H1 (cell line): ENCODE measurements around the gene PHKG2. TPM values are rescaled to one million over a fixed set of nuclear protein-coding genes. Genes with fewer than 3 reads are reported as not detected.

ENCODE experiments used
- CTCF ChIA-PET: fragments of 300-600 bp; sonication (Branson Sonifier 250); formaldehyde crosslinking; loops from one replicate; lab custom pipeline; 2021; ENCODE audit not compliant: partially characterized antibody; lab: Charles Lee
- POLR2A ChIA-PET: fragments of 300-600 bp; sonication (Branson Sonifier 250); formaldehyde crosslinking; loops from one replicate; lab custom pipeline; 2021; ENCODE audit warnings: inconsistent platforms; ENCODE audit not compliant: partially characterized antibody; lab: Charles Lee
- DNase-seq, 2 experiments: peaks; one replicate each; pipeline versions ENCODE4 v3.0.0 to v3.0.0-alpha.2; 2010 to 2022; ENCODE audit warnings: low spot score in 2 of 2, low read depth in 1 of 2, mixed read lengths in 1 of 2
- FAIRE-seq: peaks from 2 replicates; lab custom pipeline; 2011; peaks lifted over from hg19 to GRCh38; lab: Jason Lieb, UNC
- H2AFZ ChIP-seq: 2 replicates; pipeline ENCODE4 v1.8.1; 2012; ENCODE audit warnings: low read length, inconsistent platforms
- H2AK5ac ChIP-seq: 2 replicates; pipeline ENCODE4 v1.6.1; 2013; ENCODE audit warnings: low read depth, low read length
- H2BK120ac ChIP-seq: replicated peaks from 2 replicates; pipeline ENCODE3; 2013; ENCODE audit warnings: low read depth, low read length, inconsistent platforms
- H2BK12ac ChIP-seq: 2 replicates; pipeline ENCODE4 v1.6.1; 2013; ENCODE audit warnings: low read depth, low read length
- H2BK15ac ChIP-seq: 2 replicates; pipeline ENCODE4 v1.6.1; 2013; ENCODE audit warnings: low read length
- H2BK20ac ChIP-seq: 2 replicates; pipeline ENCODE4 v1.6.1; 2013; ENCODE audit warnings: low read length
- H2BK5ac ChIP-seq: 2 replicates; pipeline ENCODE4 v1.6.1; 2013; ENCODE audit warnings: low read depth, low read length
- H3K14ac ChIP-seq: 2 replicates; pipeline ENCODE4 v1.6.1; 2013; ENCODE audit warnings: inconsistent platforms; ENCODE audit not compliant: insufficient read length
- H3K18ac ChIP-seq: 2 replicates; pipeline ENCODE4 v1.6.1; 2013; ENCODE audit warnings: low read length; ENCODE audit errors: extremely low read depth
- H3K23ac ChIP-seq: 2 replicates; pipeline ENCODE4 v1.6.1; 2013; ENCODE audit warnings: inconsistent platforms; ENCODE audit not compliant: insufficient read length
- H3K23me2 ChIP-seq: 2 replicates; pipeline ENCODE4 v1.6.1; 2013; ENCODE audit warnings: low read depth, low read length
- H3K27ac ChIP-seq: 2 replicates; pipeline ENCODE4 v1.6.1; 2011; ENCODE audit warnings: low read depth, low read length, inconsistent platforms
- H3K27me3 ChIP-seq, 4 experiments: replicated peaks in 1 of 4; 1 replicate in 1 of 4; 2 replicates in 3 of 4; pipeline versions ENCODE4 v1.6.1 to v1.8.1; 2011 to 2013; ENCODE audit warnings: low read length in 3 of 4, mild to moderate bottlenecking in 3 of 4, inconsistent platforms in 2 of 4, mixed read lengths in 2 of 4, moderate library complexity in 1 of 4; ENCODE audit not compliant: control insufficient read depth in 3 of 4, insufficient read depth in 3 of 4; ENCODE audit errors: extremely low read depth in 1 of 4
- H3K36me3 ChIP-seq, 4 experiments: 2 replicates each; pipeline versions ENCODE4 v1.6.1 to v1.8.1; 2011 to 2013; ENCODE audit warnings: mild to moderate bottlenecking in 4 of 4, low read length in 3 of 4, moderate library complexity in 2 of 4, control low read depth in 1 of 4, inconsistent platforms in 1 of 4; ENCODE audit not compliant: insufficient read depth in 4 of 4, control insufficient read depth in 2 of 4
- H3K4ac ChIP-seq: replicated peaks from 2 replicates; pipeline ENCODE3; 2013; ENCODE audit warnings: low read length, low read depth, mixed read lengths, inconsistent platforms; ENCODE audit not compliant: insufficient read length
- H3K4me1 ChIP-seq, 4 experiments: replicated peaks in 1 of 4; 1 replicate in 1 of 4; 2 replicates in 3 of 4; pipeline versions ENCODE4 v1.6.1 to v1.8.1; 2011 to 2013; ENCODE audit warnings: low read length in 3 of 4, inconsistent platforms in 2 of 4, mixed read lengths in 1 of 4; ENCODE audit not compliant: insufficient read depth in 4 of 4, control insufficient read depth in 3 of 4
- H3K4me2 ChIP-seq, 2 experiments: 2 replicates each; pipeline versions ENCODE4 v1.6.1 to v1.8.1; 2011 to 2013; ENCODE audit warnings: low read depth in 2 of 2, low read length in 2 of 2, control low read depth in 1 of 2, inconsistent platforms in 1 of 2, mild to moderate bottlenecking in 1 of 2; ENCODE audit not compliant: insufficient read depth in 1 of 2
- H3K4me3 ChIP-seq, 4 experiments: fragments of 200-600, 300-600 bp in 1 of 4; sonication (generic), shearing (Covaris generic), sonication (Bioruptor Twin) in 1 of 4; 2 replicates each; pipeline versions ENCODE4 v1.5.1 to v1.8.1; 2011 to 2016; ENCODE audit warnings: low read length in 4 of 4, low read depth in 3 of 4, control low read depth in 2 of 4, inconsistent platforms in 2 of 4, mild to moderate bottlenecking in 2 of 4, mixed read lengths in 1 of 4, moderate library complexity in 1 of 4; ENCODE audit not compliant: insufficient read depth in 2 of 4; ENCODE audit errors: extremely low read depth in 1 of 4
- H3K56ac ChIP-seq: replicated peaks from 2 replicates; pipeline ENCODE3; 2013; ENCODE audit warnings: low read depth, mild to moderate bottlenecking, mixed read lengths, low read length, inconsistent platforms; ENCODE audit not compliant: insufficient read length
- H3K79me1 ChIP-seq: 2 replicates; pipeline ENCODE4 v1.6.1; 2013; ENCODE audit warnings: low read depth, low read length, control low read depth
- H3K79me2 ChIP-seq, 2 experiments: 2 replicates each; pipeline versions ENCODE4 v1.6.1 to v1.8.1; 2012 to 2013; ENCODE audit warnings: low read length in 2 of 2, mild to moderate bottlenecking in 2 of 2, inconsistent platforms in 1 of 2; ENCODE audit not compliant: insufficient read depth in 2 of 2, control insufficient read depth in 1 of 2
- H3K9ac ChIP-seq, 4 experiments: replicated peaks in 1 of 4; 1 replicate in 1 of 4; 2 replicates in 3 of 4; pipeline versions ENCODE4 v1.6.1 to v1.8.1; 2011 to 2013; ENCODE audit warnings: low read depth in 3 of 4, low read length in 3 of 4, control low read depth in 2 of 4, mild to moderate bottlenecking in 2 of 4, moderate library complexity in 2 of 4, inconsistent platforms in 1 of 4; ENCODE audit errors: extremely low read depth in 1 of 4
- H3K9me3 ChIP-seq, 2 experiments: 2 replicates each; pipeline versions ENCODE4 v1.6.1 to v1.8.1; 2012 to 2013; ENCODE audit warnings: mild to moderate bottlenecking in 2 of 2, moderate library complexity in 2 of 2, control low read depth in 1 of 2, inconsistent platforms in 1 of 2, low read depth in 1 of 2, low read length in 1 of 2, mixed read lengths in 1 of 2; ENCODE audit not compliant: insufficient read depth in 2 of 2
- H4K20me1 ChIP-seq, 2 experiments: replicated peaks in 1 of 2; 2 replicates each; pipeline versions ENCODE3 to v1.8.1; 2011 to 2013; ENCODE audit warnings: inconsistent platforms in 2 of 2, low read length in 2 of 2, mild to moderate bottlenecking in 1 of 2; ENCODE audit not compliant: insufficient read depth in 2 of 2, control insufficient read depth in 1 of 2
- H4K5ac ChIP-seq: 2 replicates; pipeline ENCODE4 v1.6.1; 2013; ENCODE audit warnings: low read length, low read depth, mixed read lengths, inconsistent platforms; ENCODE audit not compliant: insufficient read length
- H4K8ac ChIP-seq: 2 replicates; pipeline ENCODE4 v1.8.0; 2013; ENCODE audit warnings: mild to moderate bottlenecking, moderate library complexity, low read length, inconsistent platforms; ENCODE audit not compliant: insufficient read depth; ENCODE audit errors: extremely low read depth
- H4K91ac ChIP-seq: replicated peaks from 2 replicates; pipeline ENCODE3; 2013; ENCODE audit warnings: low read length, mixed read lengths, inconsistent platforms; ENCODE audit not compliant: insufficient read length
- NRF1 ChIP-seq: IDR thresholded peaks from 2 replicates; pipeline ENCODE4 v1.6.1; 2011; ENCODE audit warnings: mild to moderate bottlenecking, low read depth, low read length, improper control_type of control experiment
- SAP30 ChIP-seq: fragments of 300-600 bp; sonication (generic); IDR thresholded peaks from 2 replicates; pipeline ENCODE4 v1.7.1; 2012; ENCODE audit warnings: low read length, moderate library complexity, mild to moderate bottlenecking, inconsistent platforms; ENCODE audit not compliant: insufficient read depth, insufficient replicate concordance
- SIN3A ChIP-seq, 2 experiments: IDR thresholded peaks in 1 of 2; conservative IDR thresholded peaks in 1 of 2; 2 replicates each; pipeline ENCODE4 v1.6.1; 2011 to 2012; ENCODE audit warnings: low read length in 2 of 2, improper control_type of control experiment in 1 of 2, low read depth in 1 of 2, mild to moderate bottlenecking in 1 of 2
- WGBS, 2 experiments: shearing (Covaris generic) in 1 of 2; methylation state at CpG; one replicate each; pipeline versions ENCODE4 v1.1.6 to v1.1.7; 2013 to 2015; ENCODE audit warnings: low lambda C conversion rate in 2 of 2, mixed read lengths in 2 of 2, inconsistent platforms in 1 of 2, low coverage in 1 of 2, missing lambda C conversion rate in 1 of 2; ENCODE audit not compliant: insufficient replicate concordance in 2 of 2, insufficient coverage in 1 of 2, insufficient read length in 1 of 2; ENCODE audit errors: extremely low coverage in 1 of 2, missing lambda C conversion rate in 1 of 2; 5-methylcytosine and 5-hydroxymethylcytosine counted together
- polyA plus RNA-seq, 7 experiments: library from polyadenylated mRNA; depleted of rRNA in 3 of 7; stranded (reverse) in 5 of 7; unstranded in 2 of 7; fragments of >200 nt in 5 of 7; fragments of 200-250 nt in 2 of 7; gene quantifications; 1 replicate in 5 of 7; 2 replicates in 1 of 7; 4 replicates in 1 of 7; pipeline versions ENCODE4 v1.2.1 to v1.2.3, GENCODE V29; 2011 to 2013; ENCODE audit warnings: missing spikeins in 2 of 7, mixed read lengths in 2 of 7
- total RNA-seq: library from RNA; stranded (reverse); fragmentation: NEBNext Ultra II Directional; extraction: Animal tissue kit (Norgen Biotek cat#: 25700); gene quantifications from 2 replicates; pipeline ENCODE4 v1.2.1, GENCODE V29; 2021
- TF ChIP-seq, protein P1 (sequence below): IDR thresholded peaks from 2 replicates; pipeline ENCODE4 v1.6.1; 2011; ENCODE audit warnings: low read length, improper control_type of control experiment
- TF ChIP-seq, protein P2 (sequence below): IDR thresholded peaks from 2 replicates; pipeline ENCODE4 v1.6.1; 2012; ENCODE audit warnings: inconsistent platforms

Gene PHKG2
- total and polyA plus RNA-seq, 2 of the 8 experiments (the other 6 are each of a cell fraction or from before 2014, with no cell fraction given): 36.0 to 53.4 TPM

- no peaks in the 10 kb centered on the region; a peak in 1 of 7 replicates for H3K27me3 ChIP-seq
- no peaks in the 10 kb centered on the region for H3K79me1 ChIP-seq
- ChIA-PET POLR2A (interaction anchor here (0.7 to 1.8 kb wide), 7 partner anchors 10 to 43 kb away, joined by 3 to 7 read pairs (median 4); no protein-coding TSS in a partner anchor), CTCF (no interaction called here)
- no peak overlapping the region for H3K56ac ChIP-seq
- no peak overlapping the region for H2BK20ac ChIP-seq
- H4K20me1 ChIP-seq: peaks cover 2 to 6% of the 10 kb centered on the region in 2 experiments
- 0 out of 4 replicates have a peak overlapping the region, but pooled peaks have one; percentile 5 to 11 for H3K4me2 ChIP-seq
- H2AK5ac ChIP-seq: no peak overlapping the region
- H3K27ac ChIP-seq: 0 out of 2 replicates have a peak overlapping the region, but pooled peaks have one; percentile 9
- H4K8ac ChIP-seq: no peak overlapping the region
- H2BK15ac ChIP-seq: no peak overlapping the region
- H3K4ac ChIP-seq: no peak overlapping the region
- H4K91ac ChIP-seq: no peak overlapping the region
- peaks cover 13 to 45% (median 31%) of the 10 kb centered on the region in 4 experiments for H3K36me3 ChIP-seq
- H3K4me1 ChIP-seq: peaks cover 0 to 7% (median 2%) of the 10 kb centered on the region in 4 experiments; a peak in 5 of 7 replicates
- no peak overlapping the region for H3K4me3 ChIP-seq
- no peak overlapping the region for H3K18ac ChIP-seq
- H3K9me3 ChIP-seq: no peaks in the 10 kb centered on the region
- H3K14ac ChIP-seq: no peak overlapping the region
- H2BK5ac ChIP-seq: no peak overlapping the region
- 75% methylated on average over 8 of the region's 8 CpGs; no CpG with 5 or more reads in 1 of the 2 experiments for WGBS, 2 experiments
- H2BK120ac ChIP-seq: no peak overlapping the region
- H4K5ac ChIP-seq: no peak overlapping the region
- no peak overlapping the region for H3K23ac ChIP-seq
- no peaks in the 10 kb centered on the region for H3K79me2 ChIP-seq
- no peaks in the 10 kb centered on the region; the same call in 1 of the 2 replicates for H3K23me2 ChIP-seq
- TF ChIP-seq, protein P1, sequence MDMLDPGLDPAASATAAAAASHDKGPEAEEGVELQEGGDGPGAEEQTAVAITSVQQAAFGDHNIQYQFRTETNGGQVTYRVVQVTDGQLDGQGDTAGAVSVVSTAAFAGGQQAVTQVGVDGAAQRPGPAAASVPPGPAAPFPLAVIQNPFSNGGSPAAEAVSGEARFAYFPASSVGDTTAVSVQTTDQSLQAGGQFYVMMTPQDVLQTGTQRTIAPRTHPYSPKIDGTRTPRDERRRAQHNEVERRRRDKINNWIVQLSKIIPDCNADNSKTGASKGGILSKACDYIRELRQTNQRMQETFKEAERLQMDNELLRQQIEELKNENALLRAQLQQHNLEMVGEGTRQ: 0 out of 2 replicates have a peak, but pooled peaks have one; percentile 41
- 0 out of 4 replicates have a peak, but pooled peaks of 1 of the 2 experiments have one; percentile 33 for TF ChIP-seq SIN3A (conservative IDR thresholded peaks at IDR 0.05 in 1 of 2, IDR thresholded peaks at IDR 0.05 in 1 of 2; ENCODE audit: low read depth in 1 of 2, low read length in 2 of 2)
- TF ChIP-seq, protein P2, sequence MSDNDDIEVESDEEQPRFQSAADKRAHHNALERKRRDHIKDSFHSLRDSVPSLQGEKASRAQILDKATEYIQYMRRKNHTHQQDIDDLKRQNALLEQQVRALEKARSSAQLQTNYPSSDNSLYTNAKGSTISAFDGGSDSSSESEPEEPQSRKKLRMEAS: peak; percentile 51
- TF ChIP-seq SAP30: no peak
- no peak for TF ChIP-seq NRF1
- peak overlapping the region in 1 of 4 experiments; percentile 0; a peak in 1 of 7 replicates for H3K9ac ChIP-seq
- FAIRE-seq: no peak
- DNase-seq: no peak
- H2AFZ ChIP-seq: no peak overlapping the region
- no peak overlapping the region; the same call in 1 of the 2 replicates for H2BK12ac ChIP-seq
Observed at GRCh38 chr16:30740364-30741251, 7.6 kb upstream of the PHKG2 start.
